Measurements from ENCODE around the gene BRCA2. TPM values are rescaled to one million over a fixed set of nuclear protein-coding genes. Genes with fewer than 3 reads are reported as not detected.

BRCA2 gene
- 3.6 to 7.9 TPM (median 4.6 TPM) in 5 replicates for total RNA-seq (2022; extraction: Qiagen RNA extraction; ENCODE audit: low read depth)

GRCh38 chr13:32315238-32316027 is at the start of gene BRCA2, which contains the start of gene ZAR1L:
TSS of gene BRCA2 (plus strand) at chr13:32315508. CDS start at chr13:32316461, 953 bp downstream.
TSS of gene ZAR1L (minus strand) at chr13:32315363. CDS start at chr13:32311925, 3,438 bp downstream.

DNA sequence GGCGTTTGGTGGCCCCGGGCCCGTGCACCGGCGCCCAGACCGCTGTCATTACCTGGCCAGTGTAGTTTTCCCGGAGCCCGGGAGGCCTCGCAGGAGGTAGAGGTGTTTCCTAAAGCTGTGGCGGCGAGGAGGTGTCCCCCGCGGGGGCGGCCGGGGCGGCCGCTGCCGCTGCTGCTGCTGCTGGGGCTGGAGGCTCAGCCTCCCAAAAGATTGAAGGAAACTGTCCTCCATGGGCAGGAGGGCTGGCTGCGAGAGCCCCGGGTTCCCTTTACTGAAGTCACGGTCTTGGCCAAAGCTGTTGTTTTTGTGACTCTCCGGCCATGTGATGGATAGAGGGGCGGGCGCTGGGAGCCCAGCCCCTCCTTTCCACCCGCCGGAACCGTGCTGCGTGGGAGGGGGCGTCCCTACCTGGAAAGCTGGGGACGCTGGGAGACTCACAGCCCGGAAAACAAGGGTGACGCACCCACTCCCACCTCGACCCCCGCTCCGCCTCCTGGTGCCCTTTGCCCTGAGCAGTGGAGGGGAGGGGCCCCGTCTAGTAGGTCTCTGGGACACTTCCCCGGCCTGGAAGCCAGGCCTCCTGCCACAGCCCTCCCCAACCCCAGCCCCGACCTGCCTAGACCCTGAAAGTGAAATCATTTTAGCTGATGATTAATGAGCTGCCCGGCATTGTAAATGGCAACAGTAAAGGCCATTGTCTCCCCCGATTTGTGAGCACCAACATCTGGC is 112.7 kb downstream of the BRCA2 start, which contains the start of gene N4BP2L1:
Gene N4BP2L1, minus strand, starts transcription at position 279 of the 729 bp plus-strand sequence. Its CDS starts 48 bp downstream, at position 231.

Other genes with a start within 250 kb of the BRCA2 start
- gene ZAR1L, start 145 bp upstream of the BRCA2 start, total RNA-seq (2022; extraction: Qiagen RNA extraction; ENCODE audit: low read depth) = not detected in 5 replicates
- gene N4BP2L1, start 112.6 kb downstream of the BRCA2 start, total RNA-seq (2022; extraction: Qiagen RNA extraction; ENCODE audit: low read depth) = 0.24 to 0.89 TPM (median 0.51 TPM) in 5 replicates
- 18.4 to 26.3 TPM (median 21.9 TPM) in 5 replicates for gene N4BP2L2, start 223.3 kb downstream of the BRCA2 start, total RNA-seq (2022; extraction: Qiagen RNA extraction; ENCODE audit: low read depth)